SK-N-SH treated with all-trans-retinoic acid at 6 μM for 48 hours (cell line): ENCODE measurements around the gene KCNJ12.
"Not testable (repeated sequence)": the region's sequence is repeated elsewhere in the genome, so short reads cannot be mapped to it uniquely, and the experiment has no call there.

Experiments used
- ATAC-seq: fragments of 200-7000 bp; cut with Tn5 transposase; 3 replicates; pipeline ENCODE4 v1.9.1; 2020; ENCODE audit warnings: mild to moderate bottlenecking, moderate library complexity
- ARNTL ChIP-seq: fragments of 450-650 bp; formaldehyde crosslinking; IDR thresholded peaks from 2 replicates; pipeline ENCODE4 v1.5.0; 2020; ENCODE audit warnings: low read depth, mild to moderate bottlenecking, moderate library complexity, borderline replicate concordance
- BACH2 ChIP-seq: fragments of 250-450 bp; sonication (Bioruptor Pico); IDR thresholded peaks from 2 replicates; pipeline ENCODE4 v1.9.0; 2021; ENCODE audit warnings: mild to moderate bottlenecking, borderline replicate concordance
- CSDC2 ChIP-seq: fragments of 250-450 bp; sonication (Bioruptor Pico); IDR thresholded peaks from 2 replicates; pipeline ENCODE4 v1.5.0; 2020; ENCODE audit warnings: mild to moderate bottlenecking, moderate library complexity
- CSRNP3 ChIP-seq: fragments of 250-450 bp; sonication (Bioruptor Pico); IDR thresholded peaks from 2 replicates; pipeline ENCODE4 v1.5.1; 2021; ENCODE audit warnings: mild to moderate bottlenecking, moderate library complexity
- ESRRG ChIP-seq: fragments of 250-450 bp; sonication (Bioruptor Pico); IDR thresholded peaks from 2 replicates; pipeline ENCODE4 v1.6.1; 2021; ENCODE audit warnings: mild to moderate bottlenecking
- ISL1 ChIP-seq: fragments of 250-450 bp; sonication (Bioruptor Pico); IDR thresholded peaks from 2 replicates; pipeline ENCODE4 v2.1.2; 2022; ENCODE audit warnings: mild to moderate bottlenecking, moderate library complexity
- OSR1 ChIP-seq: fragments of 250-450 bp; sonication (Bioruptor Pico); IDR thresholded peaks from 2 replicates; pipeline ENCODE4 v1.8.0; 2022; ENCODE audit warnings: moderate library complexity, mild to moderate bottlenecking, inconsistent platforms
- PATZ1 ChIP-seq: fragments of 250-450 bp; sonication (Bioruptor Pico); IDR thresholded peaks from 2 replicates; pipeline ENCODE4 v1.8.0; 2020; ENCODE audit warnings: mild to moderate bottlenecking, moderate library complexity, borderline replicate concordance
- POU6F1 ChIP-seq: fragments of 250-450 bp; sonication (Bioruptor Pico); IDR thresholded peaks from 2 replicates; pipeline ENCODE4 v1.8.0; 2021; ENCODE audit warnings: low read depth, mild to moderate bottlenecking, moderate library complexity, borderline replicate concordance
- PPARA ChIP-seq: fragments of 250-450 bp; sonication (Bioruptor Pico); IDR thresholded peaks from 2 replicates; pipeline ENCODE4 v1.5.0; 2020; ENCODE audit warnings: mild to moderate bottlenecking, borderline replicate concordance
- RARB ChIP-seq: fragments of 250-450 bp; sonication (Bioruptor Pico); IDR thresholded peaks from 2 replicates; pipeline ENCODE4 v1.8.0; 2021; ENCODE audit warnings: mild to moderate bottlenecking, moderate library complexity
- SNAI2 ChIP-seq: fragments of 250-450 bp; sonication (Bioruptor Pico); IDR thresholded peaks from 2 replicates; pipeline ENCODE4 v1.5.0; 2020; ENCODE audit warnings: mild to moderate bottlenecking, moderate library complexity
- TCF4 ChIP-seq: fragments of 250-450 bp; sonication (Bioruptor Pico); IDR thresholded peaks from 2 replicates; pipeline ENCODE4 v1.8.0; 2021; ENCODE audit warnings: mild to moderate bottlenecking, moderate library complexity, borderline replicate concordance
- TOX ChIP-seq: fragments of 250-450 bp; sonication (Bioruptor Pico); IDR thresholded peaks from 2 replicates; pipeline ENCODE4 v1.8.0; 2021; ENCODE audit warnings: mild to moderate bottlenecking, moderate library complexity, borderline replicate concordance
- ZC3H10 ChIP-seq: fragments of 250-450 bp; sonication (Bioruptor Pico); IDR thresholded peaks from 2 replicates; pipeline ENCODE4 v1.5.1; 2021; ENCODE audit warnings: mild to moderate bottlenecking, moderate library complexity
- ZFP3 ChIP-seq: fragments of 250-450 bp; sonication (Bioruptor Pico); IDR thresholded peaks from 2 replicates; pipeline ENCODE4 v1.5.0; 2020; ENCODE audit warnings: mild to moderate bottlenecking, moderate library complexity
- ZNF565 ChIP-seq: fragments of 450-650 bp; formaldehyde crosslinking; conservative IDR thresholded peaks from 2 replicates; pipeline ENCODE4 v1.5.0; 2020; ENCODE audit warnings: low read depth, mild to moderate bottlenecking, moderate library complexity
- ZNF70 ChIP-seq: fragments of 450-650 bp; formaldehyde crosslinking; IDR thresholded peaks from 2 replicates; pipeline ENCODE4 v1.5.0; 2020; ENCODE audit warnings: mild to moderate bottlenecking, moderate library complexity
- ZNF8 ChIP-seq: fragments of 450-650 bp; formaldehyde crosslinking; IDR thresholded peaks from 2 replicates; pipeline ENCODE4 v1.5.0; 2020; ENCODE audit warnings: mild to moderate bottlenecking, moderate library complexity

KCNJ12 gene

GRCh38 chr17:21436883-21437836 is 61.0 kb downstream of the KCNJ12 start:
- not testable (repeated sequence) for ATAC-seq

- ATAC-seq, result not testable (repeated sequence)
These were observed 62.3 kb downstream of the KCNJ12 start for GRCh38 chr17:21438316-21439014.

- ATAC-seq, result not testable (repeated sequence)
These were observed 62.8 kb downstream of the KCNJ12 start for GRCh38 chr17:21439015-21439336.

GRCh38 chr17:21445091-21445650 is 69.0 kb downstream of the KCNJ12 start:
- no peak for ATAC-seq
- no peak for TF ChIP-seq OSR1
- TF ChIP-seq TOX, result no peak
- TF ChIP-seq ZNF565 (CRISPR knock-in tag), result no peak
- no peak for TF ChIP-seq RARB (CRISPR knock-in tag)
- TF ChIP-seq TCF4, result no peak
- no peak for TF ChIP-seq ZNF8
- no peak for TF ChIP-seq BACH2 (CRISPR knock-in tag)
- no peak for TF ChIP-seq CSRNP3 (CRISPR knock-in tag)
- TF ChIP-seq ZC3H10 (CRISPR knock-in tag), result no peak
- TF ChIP-seq ARNTL (CRISPR knock-in tag), result no peak
- no peak for TF ChIP-seq PPARA (CRISPR knock-in tag)
- no peak for TF ChIP-seq ISL1 (CRISPR knock-in tag)
- TF ChIP-seq ZNF70 (CRISPR knock-in tag), result no peak
- no peak for TF ChIP-seq CSDC2 (CRISPR knock-in tag)
- TF ChIP-seq POU6F1, result no peak
- TF ChIP-seq ZFP3 (CRISPR knock-in tag), result no peak
- no peak for TF ChIP-seq SNAI2 (CRISPR knock-in tag)
- TF ChIP-seq PATZ1 (CRISPR knock-in tag), result no peak
- no peak for TF ChIP-seq ESRRG (CRISPR knock-in tag)

- ATAC-seq, result not testable (repeated sequence)
These were observed 71.4 kb downstream of the KCNJ12 start for GRCh38 chr17:21447552-21447951.

GRCh38 chr17:21449891-21450290 is 73.7 kb downstream of the KCNJ12 start:
- ATAC-seq, result peak; percentile 93
